HEK293 (cell line): Measurements from ENCODE around the gene TSPYL2.

Source experiments
- EGR2 ChIP-seq: fragments of 450-650 bp; formaldehyde crosslinking; IDR thresholded peaks from 2 replicates; pipeline ENCODE4 v1.5.1; 2016; ENCODE audit warnings: low read depth, missing biosample characterization, missing genetic modification characterization
- ELK4 ChIP-seq: IDR thresholded peaks from 2 replicates; pipeline ENCODE4 v1.6.1; 2011; ENCODE audit warnings: mild to moderate bottlenecking, low read depth, low read length, borderline replicate concordance
- FEZF1 ChIP-seq: fragments of 450-650 bp; formaldehyde crosslinking; IDR thresholded peaks from 2 replicates; pipeline ENCODE4 v1.5.1; 2016; ENCODE audit warnings: missing biosample characterization, missing genetic modification characterization
- GLI2 ChIP-seq: fragments of 450-650 bp; formaldehyde crosslinking; IDR thresholded peaks from 2 replicates; pipeline ENCODE4; 2017; ENCODE audit warnings: missing biosample characterization, missing genetic modification characterization, low read depth, borderline replicate concordance
- INSM2 ChIP-seq: fragments of 450-650 bp; formaldehyde crosslinking; IDR thresholded peaks from 2 replicates; pipeline ENCODE4 v1.5.1; 2016; ENCODE audit warnings: missing biosample characterization, missing genetic modification characterization
- KLF1 ChIP-seq: fragments of 450-650 bp; formaldehyde crosslinking; IDR thresholded peaks from 2 replicates; pipeline ENCODE4 v1.5.1; 2016; ENCODE audit warnings: missing biosample characterization, missing genetic modification characterization
- MYNN ChIP-seq: fragments of 450-650 bp; formaldehyde crosslinking; IDR thresholded peaks from 2 replicates; pipeline ENCODE4 v1.5.1; 2016; ENCODE audit warnings: missing biosample characterization, missing genetic modification characterization, borderline replicate concordance
- SALL2 ChIP-seq: fragments of 450-650 bp; formaldehyde crosslinking; IDR thresholded peaks from 2 replicates; pipeline ENCODE4 v1.5.0; 2017; ENCODE audit warnings: missing biosample characterization, mild to moderate bottlenecking, missing genetic modification characterization, borderline replicate concordance
- SCRT2 ChIP-seq: fragments of 450-650 bp; formaldehyde crosslinking; IDR thresholded peaks from 2 replicates; pipeline ENCODE4 v1.5.1; 2016; ENCODE audit warnings: missing biosample characterization, missing genetic modification characterization
- YY2 ChIP-seq: fragments of 450-650 bp; formaldehyde crosslinking; IDR thresholded peaks from 2 replicates; pipeline ENCODE4 v1.5.1; 2016; ENCODE audit warnings: missing biosample characterization, missing genetic modification characterization
- ZBTB21 ChIP-seq: fragments of 450-650 bp; formaldehyde crosslinking; IDR thresholded peaks from 2 replicates; pipeline ENCODE4 v1.5.1; 2017; ENCODE audit warnings: missing biosample characterization, missing genetic modification characterization
- ZNF140 ChIP-seq: fragments of 450-650 bp; formaldehyde crosslinking; IDR thresholded peaks from 2 replicates; pipeline ENCODE4 v1.5.1; 2016; ENCODE audit warnings: missing biosample characterization, missing genetic modification characterization
- ZNF146 ChIP-seq: fragments of 450-650 bp; formaldehyde crosslinking; IDR thresholded peaks from 2 replicates; pipeline ENCODE4 v1.5.1; 2016; ENCODE audit warnings: missing biosample characterization, missing genetic modification characterization
- ZNF16 ChIP-seq: fragments of 450-650 bp; formaldehyde crosslinking; IDR thresholded peaks from 2 replicates; pipeline ENCODE4 v1.5.1; 2016; ENCODE audit warnings: low read depth, missing biosample characterization, missing genetic modification characterization
- ZNF214 ChIP-seq: fragments of 450-650 bp; formaldehyde crosslinking; IDR thresholded peaks from 2 replicates; pipeline ENCODE4 v1.5.1; 2017; ENCODE audit warnings: missing biosample characterization, mild to moderate bottlenecking, missing genetic modification characterization, borderline replicate concordance
- ZNF37A ChIP-seq: fragments of 450-650 bp; IDR thresholded peaks from 2 replicates; pipeline ENCODE4 v1.5.1; 2018; ENCODE audit warnings: missing biosample characterization, missing genetic modification characterization
- ZNF416 ChIP-seq: fragments of 450-650 bp; formaldehyde crosslinking; IDR thresholded peaks from 2 replicates; pipeline ENCODE4 v1.5.1; 2016; ENCODE audit warnings: missing biosample characterization, missing genetic modification characterization
- ZNF426 ChIP-seq: fragments of 450-650 bp; formaldehyde crosslinking; IDR thresholded peaks from 2 replicates; pipeline ENCODE4 v1.5.1; 2017; ENCODE audit warnings: missing biosample characterization, missing genetic modification characterization, mild to moderate bottlenecking, inconsistent platforms, moderate library complexity
- ZNF488 ChIP-seq: fragments of 450-650 bp; formaldehyde crosslinking; IDR thresholded peaks from 2 replicates; pipeline ENCODE4 v1.5.1; 2016; ENCODE audit warnings: missing biosample characterization, missing genetic modification characterization
- ZNF513 ChIP-seq: fragments of 450-650 bp; IDR thresholded peaks from 2 replicates; pipeline ENCODE4 v1.5.1; 2018; ENCODE audit warnings: missing biosample characterization, missing genetic modification characterization
- ZNF518A ChIP-seq: fragments of 450-650 bp; formaldehyde crosslinking; conservative IDR thresholded peaks from 2 replicates; pipeline ENCODE4 v1.5.1; 2016; ENCODE audit warnings: low read depth, missing biosample characterization, missing genetic modification characterization
- ZNF529 ChIP-seq: fragments of 450-650 bp; formaldehyde crosslinking; IDR thresholded peaks from 2 replicates; pipeline ENCODE4 v1.5.1; 2017; ENCODE audit warnings: missing genetic modification characterization, missing biosample characterization; ENCODE audit not compliant: insufficient replicate concordance
- ZNF544 ChIP-seq: fragments of 450-650 bp; formaldehyde crosslinking; IDR thresholded peaks from 2 replicates; pipeline ENCODE4 v1.5.0; 2017; ENCODE audit warnings: missing biosample characterization, missing genetic modification characterization
- ZNF580 ChIP-seq: fragments of 450-650 bp; formaldehyde crosslinking; IDR thresholded peaks from 2 replicates; pipeline ENCODE4 v1.5.1; 2016; ENCODE audit warnings: missing biosample characterization, missing genetic modification characterization
- ZNF585B ChIP-seq: fragments of 450-650 bp; formaldehyde crosslinking; IDR thresholded peaks from 2 replicates; pipeline ENCODE4 v1.5.1; 2016; ENCODE audit warnings: missing biosample characterization, missing genetic modification characterization
- ZNF600 ChIP-seq: fragments of 450-650 bp; formaldehyde crosslinking; IDR thresholded peaks from 2 replicates; pipeline ENCODE4 v1.5.1; 2016; ENCODE audit warnings: missing biosample characterization, missing genetic modification characterization
- ZNF621 ChIP-seq: fragments of 450-650 bp; formaldehyde crosslinking; IDR thresholded peaks from 2 replicates; pipeline ENCODE4 v1.5.1; 2017; ENCODE audit warnings: missing biosample characterization, missing genetic modification characterization
- ZNF768 ChIP-seq: fragments of 450-650 bp; formaldehyde crosslinking; IDR thresholded peaks from 2 replicates; pipeline ENCODE4 v1.5.1; 2018; ENCODE audit warnings: missing biosample characterization, mild to moderate bottlenecking, missing genetic modification characterization
- ZNF843 ChIP-seq: fragments of 450-650 bp; formaldehyde crosslinking; IDR thresholded peaks from 2 replicates; pipeline ENCODE4 v1.5.1; 2016; ENCODE audit warnings: missing biosample characterization, missing genetic modification characterization

TSPYL2 gene

GRCh38 chrX:53071604-53072417, 10.4 kb upstream of the TSPYL2 start (continued):
- TF ChIP-seq SALL2 (tag by site-specific recombination) (no peak), ZNF529 (no peak), ZNF16 (no peak), ZNF585B (tag by site-specific recombination) (no peak), FEZF1 (tag by site-specific recombination) (peak; percentile 18; the same call in 1 of the 2 replicates), ZNF518A (tag by site-specific recombination) (no peak), EGR2 (tag by site-specific recombination) (0 out of 2 replicates have a peak, but pooled peaks have one; percentile 9), MYNN (tag by site-specific recombination) (no peak), ZNF621 (tag by site-specific recombination) (no peak), ELK4 (no peak), ZNF426 (no peak), ZNF600 (tag by site-specific recombination) (peak; percentile 91), ZNF580 (peak; percentile 66; the same call in 1 of the 2 replicates), INSM2 (peak; percentile 67; the same call in 1 of the 2 replicates), SCRT2 (peak; percentile 95), ZNF37A (tag by site-specific recombination) (no peak), ZNF140 (tag by site-specific recombination) (no peak), ZNF146 (no peak; the same call in 1 of the 2 replicates), ZNF544 (no peak), ZNF768 (tag by site-specific recombination) (no peak), KLF1 (tag by site-specific recombination) (peak; percentile 11; the same call in 1 of the 2 replicates), ZNF214 (tag by site-specific recombination) (no peak), ZNF843 (tag by site-specific recombination) (peak; percentile 54; the same call in 1 of the 2 replicates), GLI2 (tag by site-specific recombination) (no peak), ZNF488 (tag by site-specific recombination) (no peak), ZNF416 (tag by site-specific recombination) (no peak), YY2 (tag by site-specific recombination) (peak; percentile 27; the same call in 1 of the 2 replicates), ZBTB21 (no peak), ZNF513 (tag by site-specific recombination) (no peak)
